Neural progenitor cell (in vitro differentiated cells): ENCODE data around the gene TPD52L2. TPM values are rescaled to one million over a fixed set of nuclear protein-coding genes. Genes with fewer than 3 reads are reported as not detected.

Experiments
- DNase-seq: peaks from one replicate; pipeline ENCODE4 v3.0.0-alpha.2; 2016; ENCODE audit warnings: low spot score
- H2AFZ ChIP-seq: fragments of 200-600 bp; sonication (generic); replicated peaks from 2 replicates; pipeline ENCODE4 v1.6.1; 2016; ENCODE audit warnings: antibody characterized with exemption
- H3F3A ChIP-seq: fragments of 200-600 bp; sonication (generic); 2 replicates; pipeline ENCODE4 v1.6.1; 2016; ENCODE audit warnings: antibody characterized with exemption, low read depth
- H3K27ac ChIP-seq: fragments of 200-600 bp; sonication (generic); 2 replicates; pipeline ENCODE4 v1.5.1; 2016; ENCODE audit warnings: mild to moderate bottlenecking
- H3K27me3 ChIP-seq: fragments of 200-600 bp; sonication (generic); 2 replicates; pipeline ENCODE4 v1.6.1; 2016; ENCODE audit warnings: mild to moderate bottlenecking, moderate library complexity
- H3K36me3 ChIP-seq: fragments of 200-600 bp; sonication (generic); 2 replicates; pipeline ENCODE4 v1.5.1; 2016
- H3K4me1 ChIP-seq: fragments of 200-600 bp; sonication (generic); 2 replicates; pipeline ENCODE4 v1.6.1; 2016; ENCODE audit warnings: mixed run types
- H3K4me2 ChIP-seq: fragments of 200-600 bp; sonication (generic); 2 replicates; pipeline ENCODE4 v1.6.1; 2016
- H3K4me3 ChIP-seq: fragments of 200-600 bp; sonication (generic); 2 replicates; pipeline ENCODE4 v1.5.1; 2016
- H3K79me2 ChIP-seq: fragments of 200-600 bp; sonication (generic); 2 replicates; pipeline ENCODE4 v1.6.1; 2016; ENCODE audit warnings: low read depth
- H3K9ac ChIP-seq: fragments of 200-600 bp; sonication (generic); 2 replicates; pipeline ENCODE4 v1.6.1; 2016
- H3K9me3 ChIP-seq: fragments of 200-600 bp; sonication (generic); 2 replicates; pipeline ENCODE4 v1.5.1; 2016; ENCODE audit warnings: low read depth
- H4K20me1 ChIP-seq: fragments of 200-600 bp; sonication (generic); 2 replicates; pipeline ENCODE4 v1.6.1; 2016; ENCODE audit warnings: low read depth
- H3K27ac Mint-ChIP-seq: 3 replicates; pipeline ENCODE4 v1.8.0; 2021; ENCODE audit warnings: mixed read lengths
- H3K27me3 Mint-ChIP-seq: 2 replicates; pipeline ENCODE4 v1.8.0; 2022; ENCODE audit warnings: low read depth, mild to moderate bottlenecking, inconsistent platforms, moderate library complexity, mixed read lengths; ENCODE audit not compliant: insufficient read depth
- H3K36me3 Mint-ChIP-seq: 3 replicates; pipeline ENCODE4 v1.8.0; 2021; ENCODE audit warnings: mixed read lengths
- H3K4me1 Mint-ChIP-seq: 3 replicates; pipeline ENCODE4 v1.8.0; 2021; ENCODE audit warnings: mixed read lengths
- H3K4me3 Mint-ChIP-seq: 3 replicates; pipeline ENCODE4 v1.8.0; 2021; ENCODE audit warnings: mild to moderate bottlenecking, moderate library complexity, mixed read lengths
- H3K9me3 Mint-ChIP-seq: 3 replicates; pipeline ENCODE4 v1.8.0; 2020; ENCODE audit warnings: mixed read lengths
- CTCF ChIP-seq: fragments of 200-600 bp; sonication (generic); IDR thresholded peaks from 2 replicates; pipeline ENCODE4 v1.5.1; 2017; ENCODE audit warnings: antibody characterized with exemption, mild to moderate bottlenecking
- EZH2 ChIP-seq: fragments of 200-600 bp; sonication (generic); IDR thresholded peaks from 2 replicates; pipeline ENCODE4 v1.6.1; 2017; ENCODE audit warnings: antibody characterized with exemption, mild to moderate bottlenecking, moderate library complexity
- EZH2phosphoT487 ChIP-seq: fragments of 200-600 bp; sonication (generic); IDR thresholded peaks from 2 replicates; pipeline ENCODE4 v1.6.1; 2017; ENCODE audit warnings: antibody characterized with exemption
- total RNA-seq: library from RNA; depleted of rRNA; stranded (reverse); fragments of >200 nt; gene quantifications from 2 replicates; pipeline ENCODE4 v1.2.3, GENCODE V29; 2015; ENCODE audit warnings: low replicate concordance

TPD52L2 gene
- total RNA-seq, 1 donor from 2014 or later, result 66.6 TPM

DNA sequence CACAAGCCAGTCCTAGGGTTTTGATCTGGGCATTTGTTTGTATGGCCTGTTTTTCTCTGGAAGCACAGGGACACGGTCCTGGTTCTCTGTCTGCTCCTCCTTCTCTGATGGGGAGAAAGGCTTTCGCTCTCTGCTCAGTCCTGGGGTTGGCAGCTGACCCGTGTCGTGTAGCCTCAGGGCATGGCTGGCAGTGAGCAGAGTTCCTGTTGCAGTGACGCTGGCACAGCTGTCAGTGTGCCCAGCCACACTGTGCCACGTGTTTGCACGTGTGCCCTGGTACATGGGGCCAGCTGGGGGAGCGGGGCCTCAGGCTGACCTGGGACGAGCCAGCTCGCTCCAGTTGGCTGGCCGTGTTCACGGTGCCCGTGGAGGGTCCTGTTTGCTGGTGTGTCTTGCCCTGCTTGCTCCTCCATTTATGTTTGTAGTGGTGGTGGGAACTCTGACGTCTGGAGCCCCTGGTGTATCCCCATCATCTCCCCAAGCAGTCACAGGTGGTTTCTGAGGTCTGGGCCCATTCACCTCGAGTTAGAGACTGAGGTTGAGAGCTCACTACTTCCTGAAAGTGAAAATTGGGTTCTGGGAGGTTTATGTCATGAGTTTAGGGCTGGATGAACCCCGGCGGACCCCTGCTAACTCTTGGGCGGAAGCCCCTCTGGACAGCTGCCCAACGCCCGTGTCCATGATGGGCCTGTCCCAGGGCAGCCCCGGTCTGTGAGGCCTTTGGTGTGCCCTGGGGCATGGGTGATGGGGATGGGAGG, 19.6 kb downstream of the TPD52L2 start:
- Histone ChIP-seq H3K9me3 (no peaks in the 10 kb centered on the region), H3K9ac (no peak overlapping the region), H4K20me1 (peaks cover 16% of the 10 kb centered on the region), H3K36me3 (no peaks in the 10 kb centered on the region), H3K27ac (no peak overlapping the region), H3F3A (no peaks in the 10 kb centered on the region), H3K27me3 (no peaks in the 10 kb centered on the region), H3K4me3 (no peak overlapping the region), H3K79me2 (no peaks in the 10 kb centered on the region), H2AFZ (no peak overlapping the region), H3K4me2 (no peak overlapping the region), H3K4me1 (no peaks in the 10 kb centered on the region)
- no peak overlapping the region for H3K4me3 Mint-ChIP-seq
- no peak for TF ChIP-seq CTCF
- TF ChIP-seq EZH2phosphoT487, result no peak
- TF ChIP-seq EZH2, result no peak
- H3K27ac Mint-ChIP-seq, result no peak overlapping the region
- no peaks in the 10 kb centered on the region for H3K9me3 Mint-ChIP-seq
- H3K27me3 Mint-ChIP-seq, result no peaks in the 10 kb centered on the region
- H3K36me3 Mint-ChIP-seq, result peaks cover 15% of the 10 kb centered on the region
- no peak for DNase-seq
- H3K4me1 Mint-ChIP-seq, result no peaks in the 10 kb centered on the region

- no peak for DNase-seq
These were observed 20.4 kb downstream of the TPD52L2 start for GRCh38 chr20:63885264-63886053.

GRCh38 chr20:63886054-63886419, 21.0 kb downstream of the TPD52L2 start:
- Histone ChIP-seq H3K79me2 (no peaks in the 10 kb centered on the region), H3K9me3 (no peaks in the 10 kb centered on the region), H3F3A (no peaks in the 10 kb centered on the region), H3K36me3 (no peaks in the 10 kb centered on the region), H3K4me2 (no peak overlapping the region), H3K4me3 (no peak overlapping the region), H3K9ac (no peak overlapping the region), H4K20me1 (peaks cover 21% of the 10 kb centered on the region), H2AFZ (no peak overlapping the region), H3K27me3 (no peaks in the 10 kb centered on the region), H3K27ac (no peak overlapping the region), H3K4me1 (no peaks in the 10 kb centered on the region)
- Mint-ChIP-seq H3K9me3 (no peaks in the 10 kb centered on the region), H3K27ac (no peak overlapping the region), H3K27me3 (no peaks in the 10 kb centered on the region), H3K4me1 (no peaks in the 10 kb centered on the region), H3K4me3 (no peak overlapping the region), H3K36me3 (peaks cover 15% of the 10 kb centered on the region)
- DNase-seq, result no peak
- TF ChIP-seq EZH2 (no peak), EZH2phosphoT487 (no peak), CTCF (no peak)

More at GRCh38 chr20:63885264-63886053, 20.4 kb downstream of the TPD52L2 start:
- H3K27ac Mint-ChIP-seq, result no peak overlapping the region
- H3K36me3 Mint-ChIP-seq, result peaks cover 15% of the 10 kb centered on the region
- H3K27ac ChIP-seq, result no peak overlapping the region
- no peak overlapping the region for H3K4me3 ChIP-seq
- no peak overlapping the region for H2AFZ ChIP-seq
- no peaks in the 10 kb centered on the region for H3K27me3 ChIP-seq
- H3K4me2 ChIP-seq, result no peak overlapping the region
- H3K9me3 Mint-ChIP-seq, result no peaks in the 10 kb centered on the region
- H3K4me3 Mint-ChIP-seq, result no peak overlapping the region
- no peaks in the 10 kb centered on the region for H3K79me2 ChIP-seq
- H4K20me1 ChIP-seq, result peaks cover 16% of the 10 kb centered on the region
- no peak overlapping the region for H3K9ac ChIP-seq
- no peaks in the 10 kb centered on the region for H3K36me3 ChIP-seq
- no peaks in the 10 kb centered on the region for H3K4me1 Mint-ChIP-seq
- no peaks in the 10 kb centered on the region for H3K27me3 Mint-ChIP-seq
- no peaks in the 10 kb centered on the region for H3F3A ChIP-seq
- no peaks in the 10 kb centered on the region for H3K9me3 ChIP-seq
- no peak for TF ChIP-seq EZH2phosphoT487
- no peaks in the 10 kb centered on the region for H3K4me1 ChIP-seq

GRCh38 chr20:63886921-63887320, 21.9 kb downstream of the TPD52L2 start:
- Histone ChIP-seq H3K4me1 (no peaks in the 10 kb centered on the region), H4K20me1 (peaks cover 13% of the 10 kb centered on the region), H3K4me3 (no peak overlapping the region), H3K9ac (no peak overlapping the region), H3K79me2 (no peaks in the 10 kb centered on the region), H3F3A (no peaks in the 10 kb centered on the region), H3K27me3 (no peaks in the 10 kb centered on the region), H3K36me3 (no peaks in the 10 kb centered on the region), H3K9me3 (no peaks in the 10 kb centered on the region), H3K27ac (no peak overlapping the region), H2AFZ (no peak overlapping the region), H3K4me2 (no peak overlapping the region)
- no peak for DNase-seq
- no peaks in the 10 kb centered on the region for H3K4me1 Mint-ChIP-seq
- no peak overlapping the region for H3K27ac Mint-ChIP-seq
- H3K27me3 Mint-ChIP-seq, result no peaks in the 10 kb centered on the region
- H3K4me3 Mint-ChIP-seq, result no peak overlapping the region
- H3K36me3 Mint-ChIP-seq, result peaks cover 15% of the 10 kb centered on the region
- no peaks in the 10 kb centered on the region for H3K9me3 Mint-ChIP-seq
- no peak for TF ChIP-seq CTCF
- TF ChIP-seq EZH2, result no peak
- TF ChIP-seq EZH2phosphoT487, result no peak
